ENCODE measurements around the gene ZNF723. TPM values are rescaled to one million over a fixed set of nuclear protein-coding genes. Genes with fewer than 3 reads are reported as not detected.

ZNF723 gene
- polyA plus RNA-seq, 3 donors from 2014 or later: not detected

Other genes with a start within 250 kb of the ZNF723 start
- under 1 TPM in 2 of 3 donors, not detected in 1; 0.05 to 0.08 TPM for gene ZNF492, start 198.0 kb upstream of the ZNF723 start, polyA plus RNA-seq
- not detected for gene ZNF99, start 48.1 kb upstream of the ZNF723 start, polyA plus RNA-seq
- gene ZNF728, start 170.9 kb downstream of the ZNF723 start, polyA plus RNA-seq: not detected

Data from immature natural killer cell (primary cell).